SW 1271 (cell line): Measurements from ENCODE around the gene SYT3.
"Not testable (repeated sequence)": the region's sequence is repeated elsewhere in the genome, so short reads cannot be mapped to it uniquely, and the experiment has no call there.

Experiments used
- DNase-seq, 2 experiments: peaks; one replicate each; lab custom pipeline; 2025; lab: John Stamatoyannopoulos, UW

Gene SYT3

GRCh38 chr19:50636317-50637085 lies 3.2 kb downstream of the SYT3 start:
- DNase-seq = no peak

- no peak for DNase-seq
These were observed 5.7 kb downstream of the SYT3 start for GRCh38 chr19:50633973-50634372.

- DNase-seq = no peak
These were observed 6.3 kb downstream of the SYT3 start for GRCh38 chr19:50633359-50633758.

GRCh38 chr19:50632151-50632835 lies 7.4 kb downstream of the SYT3 start:
- DNase-seq = no peak

GRCh38 chr19:50629801-50630200 lies 9.9 kb downstream of the SYT3 start:
- no peak for DNase-seq

DNA sequence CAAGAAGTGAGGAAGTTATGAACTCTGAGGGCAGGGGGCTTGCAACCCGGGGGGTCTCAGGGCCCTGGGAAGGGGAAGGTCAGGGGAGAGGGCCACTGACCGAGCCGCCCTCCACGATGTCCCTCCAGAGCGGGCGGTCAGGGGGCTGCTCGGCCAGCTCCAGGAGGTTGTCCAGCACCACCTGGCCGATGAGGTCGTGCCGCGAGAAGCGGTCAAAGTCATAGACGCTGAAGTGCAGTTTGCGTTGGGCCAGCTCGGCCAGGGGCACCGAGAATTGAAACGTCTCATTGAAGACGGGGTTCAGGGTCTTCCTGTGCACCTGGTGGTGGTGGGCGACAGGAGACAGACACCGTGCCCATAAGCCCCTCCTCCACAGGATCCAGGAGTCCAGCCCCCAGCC lies 10.5 kb downstream of the SYT3 start:
- no peak for DNase-seq

GRCh38 chr19:50628551-50628950 lies 11.1 kb downstream of the SYT3 start:
- no peak for DNase-seq

DNA sequence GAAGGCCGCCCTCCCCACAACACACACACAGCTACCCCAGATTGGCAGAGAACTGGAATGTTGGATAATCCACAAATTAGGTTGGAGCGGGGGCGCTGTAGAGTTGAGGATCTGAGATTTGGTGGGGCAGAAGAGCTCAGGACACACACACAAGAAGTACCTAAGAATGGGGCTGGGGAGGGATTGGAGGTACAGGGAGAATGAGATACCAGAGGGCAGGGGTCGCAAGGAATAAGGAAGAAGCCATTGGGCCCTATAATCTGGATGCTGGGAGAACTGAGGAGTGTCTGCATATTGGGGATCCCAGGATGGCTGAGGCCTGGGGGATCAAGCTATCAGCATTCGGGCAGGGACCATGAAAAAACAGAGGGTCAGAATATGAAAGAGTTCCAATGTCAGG lies 11.5 kb downstream of the SYT3 start:
- DNase-seq = no peak

DNA sequence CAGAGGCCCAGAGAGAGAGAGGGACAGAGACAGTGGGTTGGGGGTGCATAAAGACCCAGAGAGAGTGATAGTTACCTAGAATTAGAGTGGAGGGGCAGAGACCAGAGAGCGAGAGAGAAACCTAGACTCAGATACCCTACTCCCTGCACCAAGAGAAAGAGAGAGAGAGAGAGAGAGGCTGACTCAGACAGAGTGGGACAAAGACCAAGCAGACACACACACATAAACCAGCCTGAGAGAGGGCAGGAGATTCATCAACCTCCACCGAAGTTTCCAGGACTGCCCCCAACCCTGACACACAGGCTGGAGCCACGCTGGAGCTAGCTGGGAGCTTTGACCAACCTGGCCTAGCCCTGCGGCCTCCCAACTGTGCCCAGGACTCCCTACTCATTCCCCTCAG lies 12.9 kb downstream of the SYT3 start:
- DNase-seq = no peak

- DNase-seq = no peak
These were observed 13.7 kb downstream of the SYT3 start for GRCh38 chr19:50626011-50626410.

DNA sequence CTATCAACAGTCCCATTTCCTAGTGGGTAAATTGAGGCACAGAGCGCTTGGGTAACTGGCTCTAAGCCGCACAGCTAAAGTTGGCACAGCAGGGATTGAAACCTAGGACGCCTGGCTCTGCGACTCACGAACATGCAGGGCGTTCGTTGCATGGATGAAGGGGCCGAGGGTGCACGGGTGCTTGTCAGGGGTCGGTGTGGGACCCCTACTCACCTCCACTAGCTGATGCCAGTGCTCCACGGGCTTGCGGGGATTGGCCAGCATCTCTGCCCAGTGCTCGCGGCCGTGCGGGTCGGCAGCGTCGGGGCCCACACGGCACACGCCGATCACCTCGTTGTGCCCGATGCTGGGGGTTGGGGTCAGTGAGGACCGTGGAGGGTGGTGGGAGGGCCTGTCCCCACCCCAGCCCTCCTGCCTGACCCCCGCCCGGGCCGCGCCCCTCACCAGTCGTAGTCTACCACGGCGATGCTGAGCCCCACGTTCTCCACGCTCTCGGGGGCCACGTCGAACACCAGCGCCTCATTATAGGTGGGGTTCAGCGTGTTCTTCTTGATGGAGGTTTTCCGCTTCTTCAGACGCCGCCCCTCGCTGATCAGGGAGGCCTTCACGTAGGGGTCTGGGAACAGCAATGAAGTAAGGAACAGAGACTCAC lies 14.6 kb downstream of the SYT3 start:
- DNase-seq = no peak

DNA sequence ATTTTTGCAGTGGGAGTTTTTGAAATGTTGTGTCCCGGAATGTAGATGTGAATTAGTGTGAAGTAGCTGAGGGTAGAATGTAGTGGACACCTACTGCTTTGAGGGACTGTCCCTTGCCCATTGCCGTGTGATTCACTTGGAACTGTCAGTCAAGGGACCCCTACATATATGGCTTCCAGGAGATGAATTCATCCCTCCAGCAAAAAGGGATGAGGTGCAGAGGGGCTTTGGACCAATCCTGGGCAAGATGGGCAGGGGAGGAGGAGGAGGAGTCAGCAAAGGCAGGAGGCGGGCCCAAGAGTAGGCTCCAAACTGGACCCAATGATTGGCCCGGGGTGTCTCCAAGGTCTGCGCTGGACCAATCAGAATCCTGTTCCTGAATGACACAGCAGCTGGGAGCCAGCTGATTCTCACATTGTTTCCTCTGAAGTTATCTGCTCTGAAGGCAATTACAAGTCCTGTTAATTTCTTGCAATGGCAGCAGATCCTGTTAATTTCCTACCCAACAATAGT lies 19.2 kb downstream of the SYT3 start:
- DNase-seq = not testable (repeated sequence)

GRCh38 chr19:50619184-50619583 lies 20.5 kb downstream of the SYT3 start:
- DNase-seq = not testable (repeated sequence)

DNA sequence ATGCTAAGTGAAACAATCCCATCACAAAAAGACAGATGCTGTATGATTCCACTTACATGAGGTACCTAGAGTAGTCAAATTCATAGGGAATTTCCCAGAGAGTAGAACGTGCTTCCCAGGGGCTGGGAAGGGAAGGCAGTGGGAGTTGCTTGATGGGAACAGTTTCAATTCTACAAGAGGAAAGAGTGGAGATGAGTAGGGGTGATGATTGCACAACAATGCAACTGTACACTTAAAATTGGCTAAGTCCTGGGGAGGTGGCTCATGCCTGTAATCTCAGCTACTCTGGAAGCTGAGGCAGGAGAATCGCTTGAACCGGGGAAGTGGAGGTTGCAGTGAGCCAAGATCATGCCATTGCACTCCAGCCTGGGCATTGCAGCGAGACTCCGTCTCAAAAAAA lies 21.3 kb downstream of the SYT3 start:
- DNase-seq = not testable (repeated sequence)

DNA sequence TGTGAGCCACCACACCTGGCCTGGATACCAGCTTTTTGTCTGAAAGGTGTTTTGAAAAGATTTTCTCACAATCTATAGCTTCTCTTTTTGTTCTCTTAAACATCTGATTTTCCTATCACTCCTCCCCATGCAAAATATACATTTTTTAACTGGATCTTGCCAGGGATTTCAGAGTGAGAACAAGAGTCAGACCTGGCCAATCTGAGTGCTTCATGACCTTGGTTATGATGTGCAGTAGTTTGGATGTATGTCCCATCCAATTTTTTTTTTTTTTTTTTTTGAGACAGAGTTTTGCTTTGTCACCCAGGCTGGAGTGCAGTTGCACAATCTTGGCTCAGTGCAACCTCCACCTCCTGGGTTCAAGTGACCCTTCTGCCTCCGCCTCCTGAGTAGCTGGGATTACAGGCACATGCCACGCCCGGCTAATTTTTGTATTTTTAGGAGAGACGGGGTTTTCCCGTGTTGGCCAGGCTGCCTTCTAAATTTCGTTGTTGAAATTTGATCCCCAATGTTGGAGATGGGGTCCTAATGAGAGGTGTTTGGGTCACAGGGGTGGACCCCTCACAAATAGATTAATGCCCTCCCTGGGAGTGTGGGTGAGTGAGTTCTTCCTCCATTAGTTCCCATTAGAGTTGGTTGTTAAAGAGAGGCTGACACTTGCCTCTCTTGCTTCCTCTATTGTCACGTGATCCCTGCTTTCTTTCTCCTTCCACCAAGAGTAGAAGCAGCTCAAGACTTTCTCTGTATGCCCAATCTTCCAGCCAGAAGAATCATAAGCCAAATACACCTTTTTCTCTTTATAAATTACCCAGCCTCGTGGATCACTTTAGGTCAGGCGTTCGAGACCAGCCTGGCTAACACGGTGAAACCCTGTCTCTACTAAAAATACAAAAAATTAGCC lies 26.9 kb downstream of the SYT3 start:
- not testable (repeated sequence) for DNase-seq

DNA sequence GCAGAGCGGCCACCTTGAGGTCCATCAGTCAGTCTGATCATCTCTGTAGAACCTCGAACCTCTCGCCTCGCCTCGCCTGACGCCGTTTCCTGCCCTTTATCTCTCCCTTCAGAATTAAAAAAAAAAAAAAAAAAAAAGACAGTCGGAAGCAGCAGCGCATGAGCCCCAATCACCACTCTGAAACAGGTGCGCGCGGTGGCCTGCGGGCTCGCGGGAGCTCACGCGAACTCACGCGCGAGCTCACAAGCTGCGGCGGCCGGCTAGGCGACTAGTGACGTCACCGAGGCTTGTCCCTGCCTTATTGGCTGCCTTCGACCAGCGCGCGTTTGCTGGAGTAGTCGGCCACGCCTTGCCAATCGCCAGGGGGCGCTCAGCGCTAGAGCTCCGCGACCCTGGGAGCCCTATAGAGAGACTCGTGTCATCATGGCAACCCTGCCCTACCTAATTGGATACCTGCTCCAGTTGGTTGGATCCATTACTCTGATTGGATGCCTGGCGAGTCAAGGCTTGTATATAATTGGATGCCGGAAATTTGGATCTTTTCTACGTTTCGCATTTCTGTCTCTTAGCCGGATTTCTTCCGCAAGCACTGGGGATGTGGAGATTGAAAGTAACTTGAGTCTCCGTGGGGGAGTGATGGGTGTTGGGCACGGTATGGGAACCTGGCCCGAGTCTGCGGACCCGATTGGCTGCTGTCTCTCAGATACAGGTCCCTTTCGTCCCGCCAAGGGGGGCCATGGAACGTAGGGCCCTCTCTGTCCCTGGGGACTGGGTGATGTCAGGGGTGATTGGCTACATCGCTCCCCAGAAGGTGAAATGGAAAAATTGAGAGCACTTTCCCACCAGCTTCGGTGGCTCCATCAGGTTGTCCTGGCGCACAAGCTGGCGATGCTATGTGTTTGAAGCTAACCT lies 31.6 kb downstream of the SYT3 start:
- DNase-seq = peak in 1 of 2 experiments; percentile 36

DNA sequence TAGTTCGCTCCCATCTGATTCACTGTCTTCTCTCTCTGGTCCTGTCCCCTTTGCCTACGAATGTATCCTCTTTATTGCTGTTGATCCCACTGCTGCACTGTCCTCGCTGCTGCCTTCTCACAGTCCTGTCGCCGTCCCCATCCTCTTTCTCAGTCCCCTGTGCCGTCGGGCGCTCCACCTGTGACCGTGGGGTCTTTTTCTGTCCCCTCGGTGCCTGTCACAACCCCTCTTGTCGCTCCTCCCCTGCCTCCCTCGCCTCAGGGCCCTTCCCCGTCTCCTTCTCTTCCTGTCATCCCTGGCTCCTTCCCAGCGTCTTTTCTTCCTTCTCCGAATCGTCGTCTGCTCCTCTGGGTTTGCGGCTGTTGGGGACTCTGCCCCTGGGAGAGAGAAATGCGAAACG lies 32.3 kb downstream of the SYT3 start:
- no peak for DNase-seq

GRCh38 chr19:50606059-50606836 lies 33.4 kb downstream of the SYT3 start:
- DNase-seq = not testable (repeated sequence)

DNA sequence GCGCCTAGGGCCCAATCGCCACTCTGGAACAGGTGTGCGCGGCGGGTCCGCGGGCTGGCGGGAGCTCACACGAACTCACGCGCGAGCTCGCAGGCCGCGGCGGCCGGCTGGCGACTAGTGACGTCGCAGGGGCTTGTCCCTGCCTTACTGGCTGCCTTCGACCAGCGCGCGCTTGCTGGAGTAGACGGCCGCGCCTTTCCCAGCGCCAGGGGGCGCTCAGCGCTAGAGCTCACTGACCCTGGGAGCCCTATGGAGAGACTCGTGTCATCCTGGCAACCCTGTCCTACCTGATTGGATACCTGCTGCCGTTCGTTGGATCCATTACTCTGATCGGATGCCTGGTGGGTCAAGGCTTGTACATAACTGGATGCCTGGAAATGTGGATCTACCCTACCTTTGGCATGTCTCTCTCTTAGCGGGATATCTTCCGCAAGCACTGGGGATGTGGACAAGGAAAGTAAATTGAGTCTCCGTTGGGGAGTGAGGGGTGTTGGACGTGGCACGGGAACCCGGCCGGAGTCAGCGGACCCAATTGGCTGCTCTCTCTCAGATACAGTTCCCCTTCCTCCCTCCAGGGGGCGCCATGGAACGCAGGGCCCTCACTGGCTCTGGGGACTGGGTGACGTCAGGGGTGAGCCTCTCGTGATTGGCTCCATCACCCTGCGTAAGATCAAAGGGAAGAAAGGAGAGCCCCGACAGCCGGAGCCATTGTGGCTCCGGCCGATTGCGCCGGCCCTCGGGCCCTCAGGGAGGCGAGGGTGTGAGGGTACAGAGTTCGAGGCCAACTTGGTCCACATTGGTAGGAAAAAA lies 35.2 kb downstream of the SYT3 start:
- not testable (repeated sequence) for DNase-seq
